HUES6 (cell line): ENCODE results near the gene TAGAP.

Experiments used
- H3K27ac ChIP-seq: 2 replicates; pipeline ENCODE4 v1.7.0; 2013; ENCODE audit warnings: low read depth, mild to moderate bottlenecking, low read length, inconsistent platforms
- H3K27me3 ChIP-seq: 2 replicates; pipeline ENCODE4 v1.6.1; 2013; ENCODE audit warnings: low read length; ENCODE audit not compliant: control insufficient read depth, insufficient read depth
- H3K36me3 ChIP-seq: 2 replicates; pipeline ENCODE4 v1.6.1; 2013; ENCODE audit warnings: low read length; ENCODE audit not compliant: control insufficient read depth, insufficient read depth
- H3K4me1 ChIP-seq: 2 replicates; pipeline ENCODE4 v1.6.1; 2013; ENCODE audit warnings: low read length; ENCODE audit not compliant: control insufficient read depth, insufficient read depth
- H3K4me3 ChIP-seq: 2 replicates; pipeline ENCODE4 v1.5.1; 2013; ENCODE audit warnings: low read depth, low read length
- H3K9ac ChIP-seq: one replicate; pipeline ENCODE4 v1.6.1; 2013; ENCODE audit warnings: mild to moderate bottlenecking, low read length
- H3K9me3 ChIP-seq: 2 replicates; pipeline ENCODE4 v1.6.1; 2013; ENCODE audit warnings: low read depth, low read length; ENCODE audit not compliant: control insufficient read depth, insufficient read depth

The TAGAP gene

DNA sequence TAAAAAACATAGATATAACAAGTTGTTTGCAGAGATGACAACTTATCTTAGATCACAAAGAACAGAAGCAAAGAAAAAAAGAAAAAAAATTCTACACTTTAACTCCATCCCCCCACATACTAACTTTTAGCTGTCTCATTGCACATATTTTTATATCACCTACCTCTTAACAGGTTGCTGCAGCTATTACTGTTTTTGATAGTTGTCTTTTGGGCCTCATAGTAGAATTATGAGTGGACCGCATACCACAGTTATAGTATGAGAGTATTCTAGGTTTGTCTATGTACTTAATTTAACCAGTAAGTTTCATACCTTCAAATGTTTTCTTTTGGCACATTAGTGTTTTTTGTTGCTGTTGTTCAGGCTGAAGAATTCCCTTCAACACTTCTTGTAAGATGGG is 57.1 kb downstream of the TAGAP start:
- Histone ChIP-seq H3K4me3 (no peak overlapping the region), H3K27ac (no peak overlapping the region), H3K9me3 (no peaks in the 10 kb centered on the region; the same call in 1 of the 2 replicates), H3K9ac (no peak overlapping the region), H3K27me3 (no peaks in the 10 kb centered on the region), H3K36me3 (no peaks in the 10 kb centered on the region; the same call in 1 of the 2 replicates), H3K4me1 (no peaks in the 10 kb centered on the region)
